Vagina (tissue), 2 donors: Measurements from ENCODE around the gene NUDT1. TPM values are rescaled to one million over a fixed set of nuclear protein-coding genes. Genes with fewer than 3 reads are reported as not detected.

ENCODE experiments used
- DNase-seq, 2 donors: peaks; one replicate each; pipeline ENCODE4 v3.0.0-alpha.2; 2017; ENCODE audit errors: extremely low spot score in 2 of 2
- H3K27ac ChIP-seq: fragments of 200-600 bp; sonication (generic); one replicate; pipeline ENCODE4 v1.5.1; 2019
- H3K27me3 ChIP-seq: fragments of 200-600 bp; sonication (generic); one replicate; pipeline ENCODE4 v1.5.1; 2019
- H3K36me3 ChIP-seq, 2 donors: fragments of 200-600 bp; sonication (generic); one replicate each; pipeline ENCODE4 v1.5.1; 2017 to 2019
- H3K4me1 ChIP-seq: fragments of 200-600 bp; sonication (generic); one replicate; pipeline ENCODE4 v1.5.1; 2019
- H3K4me3 ChIP-seq, 2 donors: fragments of 200-600 bp; sonication (generic); 1 replicate in 1 of 2; 2 replicates in 1 of 2; pipeline ENCODE4 v1.5.1; 2016 to 2019
- H3K9me3 ChIP-seq: fragments of 200-600 bp; sonication (generic); one replicate; pipeline ENCODE4 v1.5.1; 2019
- CTCF ChIP-seq, 3 experiments: fragments of 450-650 bp in 2 of 3; fragments of 200-600 bp in 1 of 3; sonication (generic) in 1 of 3; IDR thresholded peaks; one replicate each; pipeline ENCODE4 v1.5.1; 2017 to 2019; ENCODE audit warnings: antibody characterized with exemption in 3 of 3, mild to moderate bottlenecking in 2 of 3, moderate library complexity in 2 of 3
- POLR2A ChIP-seq, 2 donors: fragments of 450-650 bp; IDR thresholded peaks; one replicate each; pipeline ENCODE4 v1.6.1; 2017; ENCODE audit warnings: antibody characterized with exemption in 2 of 2, mild to moderate bottlenecking in 2 of 2, moderate library complexity in 2 of 2
- POLR2AphosphoS5 ChIP-seq, 2 donors: sonication (generic); formaldehyde crosslinking; IDR thresholded peaks; one replicate each; pipeline ENCODE4 v1.9.0; 2017; ENCODE audit warnings: antibody characterized with exemption in 2 of 2, mild to moderate bottlenecking in 2 of 2, low read depth in 1 of 2; ENCODE audit not compliant: insufficient read depth in 1 of 2
- intact Hi-C: fragments of 100-400 bp; cut with DNase I; formaldehyde crosslinking; loops from one replicate; pipeline ENCODE4 v1.15.1; 2023
- total RNA-seq: library from RNA; depleted of rRNA; stranded (reverse); fragments of >200 nt; gene quantifications from one replicate; pipeline ENCODE4 v1.2.3, GENCODE V29; 2016

Gene NUDT1
- total RNA-seq, 1 donor from 2014 or later = 19.4 TPM

- no peak for DNase-seq
- Histone ChIP-seq H3K9me3 (no peaks in the 10 kb centered on the region), H3K27me3 (no peaks in the 10 kb centered on the region), H3K36me3 (peaks cover 0 to 54% of the 10 kb centered on the region in 2 donors), H3K4me3 (no peak overlapping the region), H3K4me1 (no peaks in the 10 kb centered on the region), H3K27ac (no peak overlapping the region)
- intact Hi-C loops = no loop called here
- TF ChIP-seq POLR2AphosphoS5 (IDR thresholded peaks at IDR 0.05; ENCODE audit: insufficient read depth in 1 of 2, low read depth in 1 of 2) (no peak), CTCF (IDR thresholded peaks at IDR 0.05) (no peak), POLR2A (IDR thresholded peaks at IDR 0.05) (no peak)
These were observed 21.5 kb upstream of the NUDT1 start for GRCh38 chr7:2220506-2220905.

GRCh38 chr7:2220954-2221353, 21.1 kb upstream of the NUDT1 start:
- no peak for TF ChIP-seq CTCF (IDR thresholded peaks at IDR 0.05)
- no peak for TF ChIP-seq POLR2A (IDR thresholded peaks at IDR 0.05)
- TF ChIP-seq POLR2AphosphoS5 (IDR thresholded peaks at IDR 0.05; ENCODE audit: insufficient read depth in 1 of 2, low read depth in 1 of 2) = no peak
- no peak for DNase-seq
- no peaks in the 10 kb centered on the region for H3K4me1 ChIP-seq
- no peaks in the 10 kb centered on the region for H3K9me3 ChIP-seq
- peaks cover 0 to 52% of the 10 kb centered on the region in 2 donors for H3K36me3 ChIP-seq
- no peaks in the 10 kb centered on the region for H3K27me3 ChIP-seq
- intact Hi-C loops = no loop called here
- H3K27ac ChIP-seq = no peak overlapping the region
- no peak overlapping the region for H3K4me3 ChIP-seq

DNA sequence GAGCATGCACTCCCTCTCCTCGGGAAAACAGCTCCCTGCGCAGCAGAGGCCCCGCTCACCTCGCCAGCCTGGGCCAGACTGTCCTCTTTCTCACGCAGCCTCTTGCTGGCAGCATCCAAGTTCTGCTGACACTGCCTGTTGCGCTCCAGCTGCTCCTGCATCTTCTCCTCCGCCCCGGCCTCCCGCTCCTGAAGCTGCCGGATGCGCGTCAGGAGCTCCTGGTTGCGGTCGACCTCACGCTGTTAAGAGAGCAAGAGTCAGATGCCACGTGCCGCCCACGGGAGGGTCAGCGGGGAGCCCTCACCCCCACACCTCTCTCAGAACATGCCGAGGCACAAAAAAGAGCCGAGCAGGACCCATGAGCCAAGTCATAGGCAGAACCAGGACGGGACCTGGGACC, 19.5 kb upstream of the NUDT1 start:
- TF ChIP-seq POLR2A (IDR thresholded peaks at IDR 0.05) (no peak), CTCF (IDR thresholded peaks at IDR 0.05) (no peak), POLR2AphosphoS5 (IDR thresholded peaks at IDR 0.05; ENCODE audit: insufficient read depth in 1 of 2, low read depth in 1 of 2) (no peak)
- H3K27me3 ChIP-seq = no peaks in the 10 kb centered on the region
- H3K36me3 ChIP-seq = peaks cover 0 to 43% of the 10 kb centered on the region in 2 donors
- H3K4me3 ChIP-seq = no peak overlapping the region
- no peaks in the 10 kb centered on the region for H3K9me3 ChIP-seq
- H3K4me1 ChIP-seq = no peaks in the 10 kb centered on the region
- intact Hi-C loops = no loop called here
- DNase-seq = no peak
- H3K27ac ChIP-seq = no peak overlapping the region

DNA sequence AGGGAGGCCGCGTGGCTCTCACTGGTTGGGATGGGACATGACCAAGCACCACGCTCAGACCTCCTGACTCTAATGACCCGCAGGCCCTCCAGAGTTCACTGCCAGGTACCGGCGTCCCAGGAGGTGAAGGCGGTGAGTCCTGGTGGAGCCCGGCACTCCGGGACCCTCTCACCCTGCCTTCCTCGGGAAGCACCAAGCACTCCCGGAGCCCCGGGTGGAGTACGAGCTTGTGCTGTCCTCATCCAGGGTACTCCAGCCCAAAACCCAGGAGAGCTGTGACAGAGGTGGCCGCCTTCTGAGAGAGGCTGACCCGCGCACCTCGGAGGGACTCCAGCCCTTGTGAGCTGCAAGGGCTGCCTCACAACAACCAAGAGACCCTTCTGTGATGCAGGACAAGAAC, 18.7 kb upstream of the NUDT1 start:
- intact Hi-C loops = no loop called here
- H3K4me3 ChIP-seq = no peak overlapping the region
- no peak for DNase-seq
- no peaks in the 10 kb centered on the region for H3K9me3 ChIP-seq
- no peaks in the 10 kb centered on the region for H3K4me1 ChIP-seq
- H3K36me3 ChIP-seq = peaks cover 0 to 36% of the 10 kb centered on the region in 2 donors
- TF ChIP-seq POLR2A (IDR thresholded peaks at IDR 0.05) (no peak), POLR2AphosphoS5 (IDR thresholded peaks at IDR 0.05; ENCODE audit: insufficient read depth in 1 of 2, low read depth in 1 of 2) (no peak), CTCF (IDR thresholded peaks at IDR 0.05) (no peak)
- H3K27me3 ChIP-seq = no peaks in the 10 kb centered on the region
- H3K27ac ChIP-seq = no peak overlapping the region

DNA sequence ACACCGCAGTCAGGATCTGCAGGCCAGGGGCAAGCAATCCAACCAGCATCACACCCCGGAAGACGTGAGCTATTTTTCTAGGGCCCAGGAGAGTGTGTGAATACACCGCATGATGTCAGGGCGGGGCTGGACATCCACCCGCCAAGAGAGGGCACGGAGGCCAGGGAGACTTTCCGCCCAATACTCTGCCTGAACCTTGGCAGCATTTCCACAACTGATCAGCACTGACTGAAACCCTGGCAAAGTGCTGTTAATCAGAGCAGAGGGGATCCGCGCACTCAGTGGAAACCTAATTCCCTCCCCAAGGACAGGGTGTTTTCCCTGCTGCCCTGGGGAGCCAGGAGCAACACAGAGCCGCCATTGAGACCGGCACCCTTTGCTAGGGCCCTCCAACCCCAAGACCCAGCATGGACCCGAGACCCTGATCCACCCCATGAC, 17.5 kb upstream of the NUDT1 start:
- no peaks in the 10 kb centered on the region for H3K9me3 ChIP-seq
- no peak for TF ChIP-seq CTCF (IDR thresholded peaks at IDR 0.05)
- TF ChIP-seq POLR2A (IDR thresholded peaks at IDR 0.05) = no peak
- no peak for TF ChIP-seq POLR2AphosphoS5 (IDR thresholded peaks at IDR 0.05; ENCODE audit: insufficient read depth in 1 of 2, low read depth in 1 of 2)
- no peak overlapping the region for H3K4me3 ChIP-seq
- H3K36me3 ChIP-seq = peaks cover 0 to 38% of the 10 kb centered on the region in 2 donors
- intact Hi-C loops = no loop called here
- H3K4me1 ChIP-seq = no peaks in the 10 kb centered on the region
- no peak overlapping the region for H3K27ac ChIP-seq
- no peak for DNase-seq
- H3K27me3 ChIP-seq = no peaks in the 10 kb centered on the region
